NB4 (cell line): ENCODE data around the gene TPST1.
"Not testable (repeated sequence)": the region's sequence is repeated elsewhere in the genome, so short reads cannot be mapped to it uniquely, and the experiment has no call there.

Source experiments
- DNase-seq: peaks from one replicate; pipeline ENCODE4 v3.0.0; 2010; ENCODE audit warnings: low read depth
- H3K4me3 ChIP-seq: one replicate; pipeline ENCODE4 v1.5.1; 2011; ENCODE audit warnings: mild to moderate bottlenecking, low read depth, low read length, moderate library complexity
- CTCF ChIP-seq: IDR thresholded peaks from one replicate; pipeline ENCODE4 v1.5.1; 2012; ENCODE audit warnings: low read depth, low read length
- MAX ChIP-seq: IDR thresholded peaks from 2 replicates; pipeline ENCODE4 v1.6.1; 2011; ENCODE audit warnings: low read depth, low read length
- MYC ChIP-seq: IDR thresholded peaks from 2 replicates; pipeline ENCODE4 v1.6.1; 2011; ENCODE audit warnings: low read depth, low read length
- POLR2A ChIP-seq: IDR thresholded peaks from 2 replicates; pipeline ENCODE4 v1.6.1; 2011; ENCODE audit warnings: mild to moderate bottlenecking; ENCODE audit not compliant: insufficient read length; ENCODE audit errors: extremely low read depth

The TPST1 gene

GRCh38 chr7:66362136-66362535 lies 157.0 kb downstream of the TPST1 start:
- DNase-seq, result no peak
- no peak overlapping the region for H3K4me3 ChIP-seq
- TF ChIP-seq MYC (no peak), MAX (no peak)

- TF ChIP-seq POLR2A (no peak), MAX (no peak), CTCF (no peak), MYC (no peak)
- DNase-seq, result no peak
Observed at GRCh38 chr7:66363635-66364034, 158.5 kb downstream of the TPST1 start.

GRCh38 chr7:66365031-66365430 lies 159.9 kb downstream of the TPST1 start:
- not testable (repeated sequence) for H3K4me3 ChIP-seq
- DNase-seq, result peak; percentile 72

More at GRCh38 chr7:66363635-66364034, 158.5 kb downstream of the TPST1 start:
- H3K4me3 ChIP-seq, result no peak overlapping the region

- DNase-seq, result no peak
- H3K4me3 ChIP-seq, result no peak overlapping the region
- no peak for TF ChIP-seq CTCF
- TF ChIP-seq MAX, result no peak
- TF ChIP-seq MYC, result no peak
- TF ChIP-seq POLR2A, result no peak
Observed at GRCh38 chr7:66371096-66371824, 166.1 kb downstream of the TPST1 start.

- not testable (repeated sequence) for DNase-seq, H3K4me3 ChIP-seq
Observed at GRCh38 chr7:66374141-66374840, 169.2 kb downstream of the TPST1 start.

GRCh38 chr7:66376264-66376945 lies 171.3 kb downstream of the TPST1 start:
- no peak for DNase-seq
- no peak for TF ChIP-seq CTCF
- no peak overlapping the region for H3K4me3 ChIP-seq

GRCh38 chr7:66377045-66377444 lies 171.9 kb downstream of the TPST1 start:
- no peak for DNase-seq
- TF ChIP-seq MYC (no peak), POLR2A (no peak), CTCF (no peak), MAX (no peak)
- no peak overlapping the region for H3K4me3 ChIP-seq
